HEK293 (cell line): ENCODE data around the gene DCC.

Source experiments
- CTCF ChIA-PET: fragments of 350-600 bp; formaldehyde crosslinking; extraction: SDS; loops from one replicate; lab custom pipeline; 2021; ENCODE audit warnings: antibody characterized with exemption; lab: Yijun Ruan, JAX
- POLR2A ChIA-PET: fragments of 300-600 bp; formaldehyde crosslinking; extraction: SDS; loops from one replicate; lab custom pipeline; 2020; ENCODE audit warnings: antibody characterized with exemption, inconsistent platforms; lab: Yijun Ruan, JAX
- H3K27ac ChIP-seq: fragments of 200-500 bp; sonication (Bioruptor generic); 2 replicates; pipeline ENCODE4 v1.5.1; 2014; ENCODE audit warnings: low read depth, low read length, control low read depth, inconsistent platforms; ENCODE audit errors: extremely low read depth
- H3K36me3 ChIP-seq, 2 experiments: fragments of 200-500 bp in 1 of 2; sonication (Bioruptor generic) in 1 of 2; 1 replicate in 1 of 2; 2 replicates in 1 of 2; pipeline ENCODE4 v1.5.1; 2014 to 2017; ENCODE audit warnings: inconsistent platforms in 2 of 2, low read length in 2 of 2; ENCODE audit not compliant: control insufficient read depth in 2 of 2, insufficient read depth in 1 of 2
- H3K4me1 ChIP-seq: fragments of 200-500 bp; sonication (Bioruptor generic); 2 replicates; pipeline ENCODE4 v1.5.1; 2014; ENCODE audit warnings: mild to moderate bottlenecking, low read length, inconsistent platforms; ENCODE audit not compliant: control insufficient read depth, insufficient read depth
- H3K4me3 ChIP-seq: 2 replicates; pipeline ENCODE4 v1.5.1; 2011; ENCODE audit warnings: low read depth, mild to moderate bottlenecking, control low read depth, low read length, moderate library complexity
- H3K9me3 ChIP-seq: fragments of 200-500 bp; sonication (Bioruptor generic); 2 replicates; pipeline ENCODE4 v1.5.1; 2014; ENCODE audit warnings: low read depth, low read length, inconsistent platforms; ENCODE audit not compliant: control insufficient read depth, insufficient read depth
- ATF2 ChIP-seq: fragments of 450-650 bp; formaldehyde crosslinking; IDR thresholded peaks from 2 replicates; pipeline ENCODE4 v1.5.1; 2016; ENCODE audit warnings: missing biosample characterization, missing genetic modification characterization, low read depth
- HOXD13 ChIP-seq: sonication (generic); formaldehyde crosslinking; IDR thresholded peaks from 2 replicates; pipeline ENCODE4 v1.8.0; 2022; ENCODE audit warnings: missing genetic modification reagents, borderline replicate concordance
- PBX3 ChIP-seq: sonication (generic); formaldehyde crosslinking; IDR thresholded peaks from 2 replicates; pipeline ENCODE4 v1.8.1; 2022; ENCODE audit warnings: mild to moderate bottlenecking, moderate library complexity, missing genetic modification reagents
- REPIN1 ChIP-seq: fragments of 450-650 bp; formaldehyde crosslinking; IDR thresholded peaks from 2 replicates; pipeline ENCODE4 v1.5.1; 2017; ENCODE audit warnings: missing biosample characterization, missing genetic modification characterization, low read depth
- ZNF561 ChIP-seq: fragments of 450-650 bp; IDR thresholded peaks from 2 replicates; pipeline ENCODE4 v1.5.1; 2018; ENCODE audit warnings: missing biosample characterization, missing genetic modification characterization, borderline replicate concordance
- ZNF624 ChIP-seq: fragments of 450-650 bp; formaldehyde crosslinking; IDR thresholded peaks from 2 replicates; pipeline ENCODE4 v1.5.1; 2017; ENCODE audit warnings: missing biosample characterization, missing genetic modification characterization
- TF ChIP-seq, protein P1 (sequence below): fragments of 450-650 bp; IDR thresholded peaks from 2 replicates; pipeline ENCODE4 v1.5.1; 2018; ENCODE audit warnings: missing biosample characterization, mild to moderate bottlenecking, missing genetic modification characterization
- TF ChIP-seq, protein P2 (sequence below): fragments of 450-650 bp; formaldehyde crosslinking; optimal IDR thresholded peaks from 2 replicates; pipeline ENCODE3; 2016; ENCODE audit warnings: missing biosample characterization, mild to moderate bottlenecking, missing genetic modification characterization
- TF ChIP-seq, protein P3 (sequence below): fragments of 450-650 bp; formaldehyde crosslinking; IDR thresholded peaks from 2 replicates; pipeline ENCODE4 v1.5.1; 2016; ENCODE audit warnings: missing biosample characterization, missing genetic modification characterization

The DCC gene

DNA sequence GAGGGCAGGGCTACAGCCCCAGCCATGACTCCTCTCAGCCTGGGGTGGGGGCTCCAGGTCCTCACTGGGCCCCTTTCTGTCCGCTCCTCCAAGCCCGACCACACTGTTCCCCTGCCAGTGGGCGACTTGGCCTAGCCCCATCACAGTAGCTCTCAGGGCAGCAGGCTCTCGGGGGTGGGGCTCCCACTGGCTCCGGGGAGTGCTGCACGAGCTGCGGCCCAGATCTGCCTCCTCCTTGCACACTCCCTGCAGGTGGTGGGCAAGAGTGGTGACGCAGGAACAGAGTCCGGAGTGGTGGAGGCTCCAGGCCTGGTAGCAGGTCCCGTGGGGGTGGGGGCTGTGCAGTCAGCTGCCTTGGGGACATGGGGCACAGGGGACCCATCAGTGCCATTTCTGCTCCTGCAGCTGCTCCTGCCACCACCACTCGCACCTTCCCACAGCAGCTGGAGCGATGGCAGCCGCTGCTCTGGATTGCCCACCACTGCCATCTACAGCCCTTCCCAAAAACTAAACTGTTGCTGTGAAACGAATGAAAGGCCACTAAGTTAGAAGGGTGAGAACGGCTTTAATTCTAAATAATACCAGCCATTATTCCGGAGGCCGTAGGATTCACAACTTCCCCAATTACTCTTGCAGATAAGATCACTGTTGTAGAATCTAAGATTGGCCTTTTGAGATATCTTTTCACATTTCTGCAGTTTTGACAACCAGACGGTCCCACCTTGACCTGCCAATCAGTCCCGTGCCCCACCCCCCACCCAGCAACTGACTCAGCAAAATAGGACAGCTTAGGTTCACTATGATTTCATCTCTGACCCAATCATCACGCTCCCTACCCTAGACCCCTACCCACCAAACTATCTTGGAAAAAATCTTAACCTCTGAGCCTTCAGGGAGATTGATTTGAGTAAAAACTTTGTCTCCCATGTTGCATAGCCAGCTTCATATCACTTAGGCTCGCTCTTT, 530.2 kb downstream of the DCC start:
- Histone ChIP-seq H3K27ac (no peak overlapping the region), H3K4me3 (no peak overlapping the region), H3K9me3 (no peaks in the 10 kb centered on the region)
- POLR2A ChIA-PET: no interaction called here
- TF ChIP-seq REPIN1: no peak
- TF ChIP-seq, all 188 proteins: peak for 0
- Histone ChIP-seq H3K36me3 (no peaks in the 10 kb centered on the region), H3K4me1 (no peaks in the 10 kb centered on the region)
- CTCF ChIA-PET: no interaction called here

DNA sequence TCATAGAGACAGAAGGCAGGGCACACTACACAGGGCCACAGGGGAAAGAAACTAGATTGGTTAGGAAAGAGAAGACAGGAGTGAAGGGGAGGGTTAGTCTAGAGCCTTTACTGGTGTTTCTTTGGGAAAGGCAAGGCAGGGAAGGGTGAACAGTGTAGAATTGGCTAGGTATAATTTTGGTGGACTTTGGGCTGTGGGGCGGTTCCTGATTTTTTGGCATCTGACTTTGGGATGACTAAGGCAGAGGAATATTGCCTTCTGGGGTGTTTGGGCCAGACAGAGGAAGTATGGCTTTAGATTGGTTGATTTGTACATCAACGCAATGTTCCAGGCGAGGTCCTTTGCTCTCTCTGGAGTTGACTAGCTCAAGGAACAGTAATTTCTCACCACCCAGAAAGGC, 534.8 kb downstream of the DCC start:
- CTCF ChIA-PET: no interaction called here
- TF ChIP-seq ZNF624 (tag by site-specific recombination) (no peak), ATF2 (tag by site-specific recombination) (no peak)
- TF ChIP-seq, protein P1, sequence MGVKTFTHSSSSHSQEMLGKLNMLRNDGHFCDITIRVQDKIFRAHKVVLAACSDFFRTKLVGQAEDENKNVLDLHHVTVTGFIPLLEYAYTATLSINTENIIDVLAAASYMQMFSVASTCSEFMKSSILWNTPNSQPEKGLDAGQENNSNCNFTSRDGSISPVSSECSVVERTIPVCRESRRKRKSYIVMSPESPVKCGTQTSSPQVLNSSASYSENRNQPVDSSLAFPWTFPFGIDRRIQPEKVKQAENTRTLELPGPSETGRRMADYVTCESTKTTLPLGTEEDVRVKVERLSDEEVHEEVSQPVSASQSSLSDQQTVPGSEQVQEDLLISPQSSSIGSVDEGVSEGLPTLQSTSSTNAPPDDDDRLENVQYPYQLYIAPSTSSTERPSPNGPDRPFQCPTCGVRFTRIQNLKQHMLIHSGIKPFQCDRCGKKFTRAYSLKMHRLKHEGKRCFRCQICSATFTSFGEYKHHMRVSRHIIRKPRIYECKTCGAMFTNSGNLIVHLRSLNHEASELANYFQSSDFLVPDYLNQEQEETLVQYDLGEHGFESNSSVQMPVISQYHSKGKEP (tag by site-specific recombination): no peak
- no peaks in the 10 kb centered on the region for H3K36me3 ChIP-seq
- POLR2A ChIA-PET: no interaction called here
- H3K4me1 ChIP-seq: no peaks in the 10 kb centered on the region
- H3K4me3 ChIP-seq: no peak overlapping the region
- H3K9me3 ChIP-seq: no peaks in the 10 kb centered on the region
- no peak overlapping the region for H3K27ac ChIP-seq

DNA sequence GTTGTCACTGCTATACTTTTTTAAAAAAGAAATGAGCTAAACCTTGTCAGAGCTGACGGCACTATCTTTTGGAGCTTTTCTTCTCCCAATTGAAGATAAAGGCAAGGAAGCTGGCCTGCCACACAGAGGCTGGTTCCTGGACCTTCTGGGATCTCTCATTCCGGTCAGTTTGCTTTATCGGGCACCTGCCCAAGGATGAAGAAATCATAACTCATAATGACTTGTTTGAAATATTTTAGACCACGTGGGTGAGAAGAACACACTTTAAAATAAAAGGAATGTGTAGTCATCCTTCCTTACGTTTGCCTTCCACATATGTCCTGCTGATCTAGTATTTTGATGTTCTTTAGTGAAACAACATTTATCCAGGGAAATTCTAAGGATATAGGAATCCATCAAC, 535.7 kb downstream of the DCC start:
- TF ChIP-seq HOXD13 (CRISPR knock-in tag): no peak
- Histone ChIP-seq H3K27ac (no peak overlapping the region), H3K36me3 (no peaks in the 10 kb centered on the region), H3K4me1 (no peaks in the 10 kb centered on the region), H3K4me3 (no peak overlapping the region), H3K9me3 (no peaks in the 10 kb centered on the region)
- POLR2A ChIA-PET: no interaction called here
- CTCF ChIA-PET: no interaction called here

- H3K4me3 ChIP-seq: no peak overlapping the region
- no peaks in the 10 kb centered on the region for H3K9me3 ChIP-seq
- POLR2A ChIA-PET: no interaction called here
- no peaks in the 10 kb centered on the region for H3K36me3 ChIP-seq
- no peaks in the 10 kb centered on the region for H3K4me1 ChIP-seq
- CTCF ChIA-PET: no interaction called here
- TF ChIP-seq, protein P2, sequence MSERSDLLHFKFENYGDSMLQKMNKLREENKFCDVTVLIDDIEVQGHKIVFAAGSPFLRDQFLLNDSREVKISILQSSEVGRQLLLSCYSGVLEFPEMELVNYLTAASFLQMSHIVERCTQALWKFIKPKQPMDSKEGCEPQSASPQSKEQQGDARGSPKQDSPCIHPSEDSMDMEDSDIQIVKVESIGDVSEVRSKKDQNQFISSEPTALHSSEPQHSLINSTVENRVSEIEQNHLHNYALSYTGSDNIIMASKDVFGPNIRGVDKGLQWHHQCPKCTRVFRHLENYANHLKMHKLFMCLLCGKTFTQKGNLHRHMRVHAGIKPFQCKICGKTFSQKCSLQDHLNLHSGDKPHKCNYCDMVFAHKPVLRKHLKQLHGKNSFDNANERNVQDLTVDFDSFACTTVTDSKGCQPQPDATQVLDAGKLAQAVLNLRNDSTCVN: no peak
- TF ChIP-seq ZNF561 (tag by site-specific recombination): no peak
- TF ChIP-seq, protein P3, sequence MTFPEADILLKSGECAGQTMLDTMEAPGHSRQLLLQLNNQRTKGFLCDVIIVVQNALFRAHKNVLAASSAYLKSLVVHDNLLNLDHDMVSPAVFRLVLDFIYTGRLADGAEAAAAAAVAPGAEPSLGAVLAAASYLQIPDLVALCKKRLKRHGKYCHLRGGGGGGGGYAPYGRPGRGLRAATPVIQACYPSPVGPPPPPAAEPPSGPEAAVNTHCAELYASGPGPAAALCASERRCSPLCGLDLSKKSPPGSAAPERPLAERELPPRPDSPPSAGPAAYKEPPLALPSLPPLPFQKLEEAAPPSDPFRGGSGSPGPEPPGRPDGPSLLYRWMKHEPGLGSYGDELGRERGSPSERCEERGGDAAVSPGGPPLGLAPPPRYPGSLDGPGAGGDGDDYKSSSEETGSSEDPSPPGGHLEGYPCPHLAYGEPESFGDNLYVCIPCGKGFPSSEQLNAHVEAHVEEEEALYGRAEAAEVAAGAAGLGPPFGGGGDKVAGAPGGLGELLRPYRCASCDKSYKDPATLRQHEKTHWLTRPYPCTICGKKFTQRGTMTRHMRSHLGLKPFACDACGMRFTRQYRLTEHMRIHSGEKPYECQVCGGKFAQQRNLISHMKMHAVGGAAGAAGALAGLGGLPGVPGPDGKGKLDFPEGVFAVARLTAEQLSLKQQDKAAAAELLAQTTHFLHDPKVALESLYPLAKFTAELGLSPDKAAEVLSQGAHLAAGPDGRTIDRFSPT (tag by site-specific recombination): no peak
- TF ChIP-seq PBX3: no peak
- no peak overlapping the region for H3K27ac ChIP-seq
Measured at GRCh38 chr18:52888014-52888413, 548.0 kb downstream of the DCC start.
